Nucleus accumbens (tissue), 56 donors: Measurements from ENCODE around the gene MAP2K2.
"Not testable (repeated sequence)": the region's sequence is repeated elsewhere in the genome, so short reads cannot be mapped to it uniquely, and the experiment has no call there.

Source experiments
- DNase-seq, 56 donors: peaks; one replicate each; lab custom pipeline; 2025; lab: John Stamatoyannopoulos, UW

The MAP2K2 gene

DNA sequence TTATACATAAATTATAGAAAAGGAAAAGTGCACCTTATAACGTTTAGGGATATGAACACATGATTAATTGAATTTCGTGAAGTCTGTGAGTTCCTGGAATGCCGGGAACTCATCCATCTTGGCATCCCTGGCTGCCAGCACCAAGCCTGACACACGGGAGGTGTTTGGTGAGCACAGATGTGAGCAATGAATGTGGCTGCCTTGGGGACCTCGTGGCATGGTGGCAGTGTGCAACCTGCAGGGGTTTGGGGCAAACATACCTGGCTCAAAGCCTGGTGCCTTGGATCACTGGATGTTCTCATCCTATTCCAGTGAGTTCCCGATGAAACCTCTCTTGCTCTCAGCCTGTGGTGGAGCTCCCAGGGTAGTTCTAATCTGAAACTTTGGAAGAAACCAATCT is 10.4 kb upstream of the MAP2K2 start:
- no peak for DNase-seq

DNA sequence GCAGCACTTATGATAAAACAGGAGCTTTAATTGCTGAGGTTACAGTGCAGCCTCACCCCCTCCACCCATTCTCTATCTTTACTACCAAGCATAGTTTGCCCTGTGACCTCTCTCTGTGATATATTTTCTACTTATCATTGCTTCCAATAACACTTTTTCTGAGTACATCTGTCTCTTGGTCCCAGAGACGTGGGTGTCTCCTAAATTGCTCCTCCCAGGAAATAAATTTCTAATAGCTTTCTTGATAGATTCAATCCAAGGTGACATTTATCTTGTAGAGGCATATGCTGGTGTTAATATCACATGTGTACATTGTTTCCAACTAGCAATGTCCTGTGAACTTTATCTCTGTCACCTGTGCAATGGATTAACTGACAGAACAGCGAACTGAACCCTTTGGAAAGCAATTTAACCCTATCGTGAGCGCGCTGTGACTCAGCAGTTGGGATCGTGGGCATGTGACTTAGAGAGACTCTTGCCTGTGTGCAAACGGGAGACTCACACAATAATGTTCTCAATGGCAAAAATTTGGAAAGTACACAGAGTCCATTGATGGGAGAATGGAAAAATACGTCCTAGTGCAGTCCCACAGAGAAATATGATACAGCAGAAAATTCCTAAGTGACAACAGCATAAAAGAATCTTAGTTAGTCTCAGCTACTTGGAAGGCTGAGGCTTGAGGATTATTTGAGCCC is 7.0 kb upstream of the MAP2K2 start:
- no peak for DNase-seq

DNA sequence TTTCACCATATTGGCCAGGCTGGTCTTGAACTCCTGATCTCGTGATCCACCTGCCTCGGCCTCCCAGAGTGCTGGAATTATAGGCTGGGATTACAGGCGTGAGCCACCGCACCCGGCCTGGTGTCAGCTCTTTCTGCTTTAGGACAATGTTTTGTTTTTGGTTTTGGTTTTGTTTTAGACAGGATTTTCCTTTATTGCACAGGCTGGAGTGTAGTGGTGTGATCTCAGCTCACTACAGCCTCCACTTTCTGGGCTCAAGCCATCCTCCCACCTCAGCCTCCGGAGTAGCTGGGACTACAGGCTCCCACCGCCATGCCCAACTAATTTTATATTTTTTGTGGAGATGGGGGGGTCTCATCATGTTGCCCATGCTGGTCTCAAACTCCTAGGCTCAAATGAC is 5.1 kb upstream of the MAP2K2 start:
- not testable (repeated sequence) for DNase-seq

GRCh38 chr19:4127322-4127721 is 3.4 kb upstream of the MAP2K2 start:
- not testable (repeated sequence) for DNase-seq

DNA sequence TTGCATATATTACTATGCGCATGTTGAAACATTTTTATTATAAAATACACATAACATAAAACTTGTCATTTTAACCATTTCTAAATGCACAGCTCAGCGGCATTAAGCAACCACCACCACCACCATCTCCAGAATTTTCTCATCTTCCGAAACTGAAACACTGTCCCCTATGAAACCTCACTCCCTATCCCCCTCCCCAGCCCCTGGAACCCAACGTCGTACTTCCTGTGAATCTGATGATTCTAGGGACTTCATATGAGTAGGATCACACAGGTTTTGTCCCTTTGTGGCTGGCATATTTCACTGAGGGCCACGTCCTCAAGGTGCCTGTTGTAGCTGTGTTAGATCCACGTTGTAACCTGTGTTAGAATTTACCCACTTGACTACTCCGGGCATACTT is 716 bp upstream of the MAP2K2 start:
- DNase-seq = no peak

DNA sequence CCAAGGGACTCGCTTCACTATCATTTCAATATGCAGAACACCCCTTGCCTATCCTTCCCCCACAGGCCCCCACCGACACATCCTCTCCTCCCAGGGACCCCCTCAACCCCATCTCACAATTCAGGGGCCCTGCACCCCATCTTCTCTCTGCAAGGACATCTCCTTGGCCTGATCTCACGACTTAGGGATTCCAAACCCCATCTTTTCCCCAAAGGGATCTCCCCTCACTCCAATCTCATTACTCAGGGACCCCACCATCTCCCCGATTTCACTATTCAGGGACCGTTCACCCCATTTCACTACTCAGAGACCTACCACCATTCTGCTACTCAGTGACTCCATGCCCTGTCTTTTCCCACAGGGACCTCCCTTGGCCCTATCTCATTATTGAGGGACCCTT is 1.4 kb downstream of the MAP2K2 start:
- DNase-seq = no peak

DNA sequence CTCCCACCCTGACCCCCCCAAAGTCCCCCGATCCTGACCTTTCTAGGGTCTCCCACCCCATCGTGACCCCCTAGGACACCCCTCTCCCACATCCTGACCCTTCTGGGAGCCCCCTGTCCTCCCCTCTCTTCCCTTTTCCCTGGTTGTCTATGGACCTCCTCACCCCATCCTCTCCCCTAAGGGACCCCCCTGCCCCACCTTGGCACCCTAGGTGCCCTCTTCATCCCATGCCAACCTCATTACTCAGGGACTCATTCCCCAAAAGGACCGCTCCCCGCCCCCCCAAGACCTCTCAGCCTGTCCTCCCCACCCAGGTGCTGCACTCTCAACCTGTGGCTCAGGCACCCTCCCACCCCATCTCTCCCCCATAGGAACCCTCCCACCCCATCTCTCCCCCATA is 2.1 kb downstream of the MAP2K2 start:
- DNase-seq = no peak

DNA sequence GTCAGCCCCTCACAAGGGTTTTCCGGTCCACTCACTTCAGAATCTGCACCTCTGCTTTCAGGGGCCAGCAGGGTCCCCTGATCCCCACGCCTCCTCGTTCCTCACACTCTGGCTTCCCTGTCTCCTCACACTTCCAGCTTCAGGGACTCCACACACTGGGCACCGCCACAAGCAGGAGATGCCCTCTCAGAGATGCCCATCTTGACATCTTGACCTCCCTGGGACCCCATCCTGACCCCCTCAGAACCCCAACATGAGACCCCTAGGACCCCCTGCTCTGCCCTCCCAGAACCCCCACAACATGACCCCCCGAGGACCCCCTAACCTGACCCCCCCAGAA is 2.7 kb downstream of the MAP2K2 start:
- DNase-seq = no peak

- DNase-seq = no peak
These were observed 3.2 kb downstream of the MAP2K2 start for GRCh38 chr19:4120559-4121272.

- DNase-seq = no peak
These were observed 4.2 kb downstream of the MAP2K2 start for GRCh38 chr19:4119763-4120162.

GRCh38 chr19:4115818-4116385 is 8.0 kb downstream of the MAP2K2 start:
- peak in 1 of 56 donors; percentile 13 for DNase-seq

DNA sequence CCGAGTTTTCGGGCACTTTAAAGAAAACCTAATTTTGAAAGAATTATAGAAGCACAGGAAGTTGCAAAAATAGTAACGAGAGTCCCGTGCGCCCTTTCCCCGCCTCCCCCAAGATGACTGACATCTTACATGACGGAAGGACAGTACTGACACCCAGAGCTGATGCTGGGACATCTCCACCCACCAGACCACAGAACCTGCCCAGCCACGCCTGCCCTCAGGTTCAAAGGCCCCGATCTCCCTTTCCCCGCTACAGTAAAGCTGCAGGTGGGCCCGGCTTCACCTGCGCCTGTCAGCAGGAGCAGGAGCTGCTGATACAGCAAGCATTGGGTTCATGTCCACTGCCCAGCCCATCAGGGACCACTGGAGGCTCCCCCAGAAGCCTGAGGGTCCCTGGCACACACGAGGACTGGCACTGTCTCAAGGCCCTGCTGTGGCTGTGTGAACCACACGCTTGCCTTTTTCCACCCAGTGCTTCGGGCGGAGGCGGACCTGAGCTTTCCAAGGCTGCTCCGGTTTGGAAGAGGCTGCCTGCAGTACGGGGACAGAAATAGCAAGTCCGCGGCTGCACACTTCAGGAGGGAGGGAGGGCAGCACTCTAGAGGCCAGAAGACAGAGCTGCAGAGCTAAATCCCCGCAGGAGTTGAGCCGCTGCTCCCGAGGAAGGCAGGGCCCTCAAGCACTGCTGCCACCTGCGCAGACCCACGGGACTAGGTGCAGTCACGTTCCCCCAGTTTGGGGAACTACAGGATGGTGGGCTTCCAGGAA is 8.7 kb downstream of the MAP2K2 start:
- peak in 32 of 56 donors; percentile 3 to 72 (median 33) for DNase-seq

- no peak for DNase-seq
These were observed 9.7 kb downstream of the MAP2K2 start for GRCh38 chr19:4114181-4114580.

- no peak for DNase-seq
These were observed 10.4 kb downstream of the MAP2K2 start for GRCh38 chr19:4113398-4114088.

DNA sequence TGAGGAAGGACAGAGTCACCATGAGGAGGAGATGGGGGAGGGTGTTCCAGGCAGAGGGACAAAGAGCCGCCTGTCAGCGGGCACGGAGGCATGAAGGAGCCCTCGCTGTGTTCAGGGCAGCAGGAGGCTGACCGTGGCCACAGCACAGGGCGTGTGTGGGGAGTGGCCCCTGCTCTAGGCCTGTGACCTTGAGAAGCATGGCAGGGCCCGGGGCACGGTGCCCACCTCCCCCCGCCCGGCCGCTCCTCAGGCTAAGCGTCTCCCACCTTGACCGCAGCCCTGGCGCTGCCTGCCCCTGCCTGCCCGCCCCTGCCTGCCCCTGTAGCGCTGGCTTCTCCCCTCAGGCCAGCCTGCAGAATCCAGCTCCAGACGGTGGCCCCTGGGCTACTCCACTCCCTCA is 11.6 kb downstream of the MAP2K2 start:
- DNase-seq = no peak

DNA sequence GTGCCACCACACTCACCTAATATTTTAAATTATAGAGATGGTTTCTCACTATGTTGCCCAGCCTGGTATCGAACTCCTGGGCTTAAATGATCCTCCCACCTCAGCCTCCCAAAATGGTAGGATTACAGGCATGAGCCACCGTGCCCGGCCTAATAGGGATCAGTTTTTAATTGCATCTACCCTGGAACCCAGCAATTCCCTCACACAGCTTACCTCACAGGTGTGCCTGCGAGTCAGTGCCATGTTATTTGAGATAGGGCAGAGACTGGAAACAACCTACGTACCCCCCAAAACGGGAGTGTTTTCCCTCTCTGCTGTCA is 14.3 kb downstream of the MAP2K2 start:
- DNase-seq = no peak

- DNase-seq = no peak
These were observed 14.9 kb downstream of the MAP2K2 start for GRCh38 chr19:4108767-4109625.

- DNase-seq = no peak
These were observed 20.9 kb downstream of the MAP2K2 start for GRCh38 chr19:4103080-4103433.

DNA sequence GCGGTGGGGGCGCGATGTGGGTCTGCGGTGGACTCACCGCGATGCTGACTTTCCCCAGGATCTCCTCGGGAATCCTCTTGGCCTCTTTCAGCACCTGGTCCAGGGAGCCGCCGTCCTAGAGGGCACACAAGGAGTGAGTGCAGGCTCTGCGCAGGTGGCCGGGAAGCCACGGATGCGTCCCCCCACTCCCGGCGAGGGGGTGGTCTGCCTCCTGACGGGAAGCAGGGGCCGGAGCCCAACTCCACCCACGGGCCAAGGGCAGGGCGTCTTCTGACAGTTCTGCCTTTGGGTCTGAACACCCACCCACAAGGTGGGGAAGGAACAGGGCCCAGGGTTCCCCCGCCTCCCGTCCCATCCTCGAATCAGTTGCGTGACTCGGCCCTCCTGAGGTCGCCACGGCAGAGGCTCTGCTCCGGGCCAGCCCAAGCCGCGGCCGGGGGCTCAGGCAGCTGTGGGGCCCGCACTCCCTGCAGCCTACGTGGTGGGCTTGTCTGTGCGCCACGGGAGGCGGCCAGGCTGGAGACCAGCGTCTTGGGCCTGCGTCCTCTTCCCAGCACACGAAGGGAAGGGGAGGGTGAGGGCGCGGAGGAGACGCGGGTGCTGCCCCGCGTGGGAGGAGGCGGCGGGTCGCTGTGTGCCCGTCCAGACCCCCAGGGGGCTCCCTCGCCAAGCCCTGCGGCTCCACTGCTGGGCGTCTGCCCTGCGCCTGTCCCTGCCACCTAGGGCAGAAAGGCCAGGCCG is 21.4 kb downstream of the MAP2K2 start:
- DNase-seq = no peak

GRCh38 chr19:4101496-4101770 is 22.5 kb downstream of the MAP2K2 start:
- no peak for DNase-seq
